NCI-H446 (cell line): ENCODE data around the gene CCDC78.
"Not testable (repeated sequence)": the region's sequence is repeated elsewhere in the genome, so short reads cannot be mapped to it uniquely, and the experiment has no call there.

Experiments used
- DNase-seq, 2 experiments: peaks; one replicate each; lab custom pipeline; 2025; lab: John Stamatoyannopoulos, UW

Gene CCDC78

GRCh38 chr16:760545-761343 lies 34.5 kb upstream of the CCDC78 start, which contains the start of gene MSLN:
Gene MSLN, plus strand, starts transcription at chr16:760734. Its CDS starts 1,947 bp downstream, at chr16:762681.
- no peak for DNase-seq

DNA sequence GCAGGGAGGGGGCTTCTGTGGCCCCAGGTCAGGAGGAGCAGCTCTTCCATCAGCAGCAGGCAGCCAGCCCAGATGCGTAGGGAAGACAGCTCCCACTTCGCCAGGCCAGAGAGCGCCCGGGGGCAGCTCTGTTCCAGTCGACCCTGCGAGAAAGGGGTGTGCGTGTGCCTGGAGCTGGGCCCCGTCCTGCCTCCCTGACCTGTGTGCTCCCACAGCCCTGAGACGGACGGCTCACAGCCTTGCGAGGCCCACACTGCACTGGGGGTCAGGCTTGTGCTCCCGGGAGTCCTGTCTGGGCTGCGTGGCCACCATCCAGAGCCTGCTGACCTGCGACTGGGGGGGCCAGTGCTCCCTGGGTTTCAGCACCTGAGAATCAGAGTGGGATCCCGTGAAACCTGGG lies 33.8 kb upstream of the CCDC78 start:
- no peak for DNase-seq

GRCh38 chr16:759110-759910 lies 33.1 kb upstream of the CCDC78 start:
- no peak for DNase-seq

DNA sequence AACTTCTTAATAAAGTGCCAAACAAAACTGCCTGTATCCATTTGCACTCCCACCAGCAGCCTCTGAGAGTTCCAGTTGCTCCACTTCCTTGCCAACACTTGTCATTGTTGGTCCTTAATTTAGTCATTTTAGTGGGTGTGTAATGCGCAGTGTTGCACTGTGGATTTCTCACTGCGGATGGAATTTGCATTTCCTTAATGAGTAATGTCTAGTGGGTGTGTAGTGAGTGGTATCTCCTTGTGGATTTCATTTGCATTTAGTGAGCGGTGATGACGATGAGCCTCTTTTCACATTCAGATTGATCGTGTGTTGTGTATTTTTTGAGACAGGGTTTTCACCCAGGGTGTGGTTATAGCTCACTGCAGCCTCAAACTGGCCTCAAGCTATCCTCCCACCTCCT lies 30.2 kb upstream of the CCDC78 start:
- no peak for DNase-seq

DNA sequence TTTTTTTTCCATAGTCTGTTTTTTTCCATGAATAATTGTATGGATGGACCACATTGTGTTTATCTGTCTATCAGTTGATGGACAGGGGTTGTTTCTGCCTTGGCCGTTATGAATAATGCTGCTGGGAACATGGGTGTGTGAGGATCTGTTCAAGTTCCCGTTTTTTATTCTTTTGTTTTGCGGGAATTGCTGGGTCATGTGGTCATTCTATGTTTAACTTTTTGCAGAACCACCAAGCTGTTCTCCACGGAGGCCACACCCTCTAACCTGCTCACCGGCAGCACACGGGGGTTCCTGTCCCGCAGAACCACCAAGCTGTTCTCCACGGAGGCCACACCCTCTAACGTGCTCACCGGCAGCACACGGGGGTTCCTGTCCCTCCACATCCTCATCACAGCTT lies 28.4 kb upstream of the CCDC78 start:
- no peak for DNase-seq

DNA sequence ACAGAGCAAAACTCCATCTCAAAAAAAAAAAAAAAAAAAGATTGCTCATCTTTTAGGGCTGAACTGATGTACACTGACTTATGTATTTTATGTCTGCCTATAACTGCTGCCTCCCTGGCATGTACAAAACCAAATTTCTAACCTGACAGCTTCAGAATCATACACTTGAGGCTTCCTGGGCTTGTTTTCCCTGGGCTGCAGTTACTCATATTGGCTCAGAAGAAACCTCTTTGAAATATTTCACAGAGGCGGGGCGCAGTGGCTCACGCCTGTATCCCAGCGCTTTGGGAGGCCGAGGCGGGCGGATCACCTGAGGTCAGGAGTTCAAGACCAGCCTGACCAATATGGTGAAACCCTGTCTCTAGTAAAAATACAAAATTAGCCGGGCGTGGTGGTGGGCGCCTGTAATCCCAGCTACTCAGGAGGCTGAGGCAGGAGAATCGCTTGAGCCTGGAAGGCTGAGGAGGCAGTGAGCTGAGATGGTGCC lies 27.9 kb upstream of the CCDC78 start:
- not testable (repeated sequence) for DNase-seq

DNA sequence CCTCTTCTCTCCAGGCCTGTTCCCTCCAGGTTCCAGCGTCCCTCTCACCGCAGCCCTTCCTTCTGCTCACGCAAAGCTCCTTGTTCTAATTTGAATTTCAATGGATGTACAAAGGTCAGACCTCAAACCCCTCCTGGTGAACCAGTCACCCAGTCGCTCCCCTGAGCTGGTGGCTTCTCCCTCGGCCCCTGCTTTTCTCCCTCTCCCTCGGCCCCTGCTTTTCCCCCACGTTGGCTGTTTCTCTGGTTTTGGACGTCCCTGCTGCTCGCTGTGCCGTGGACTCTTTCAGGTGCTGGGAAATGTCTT lies 25.7 kb upstream of the CCDC78 start:
- no peak for DNase-seq

- DNase-seq, result no peak
Measured at GRCh38 chr16:751152-752006, 25.1 kb upstream of the CCDC78 start.

DNA sequence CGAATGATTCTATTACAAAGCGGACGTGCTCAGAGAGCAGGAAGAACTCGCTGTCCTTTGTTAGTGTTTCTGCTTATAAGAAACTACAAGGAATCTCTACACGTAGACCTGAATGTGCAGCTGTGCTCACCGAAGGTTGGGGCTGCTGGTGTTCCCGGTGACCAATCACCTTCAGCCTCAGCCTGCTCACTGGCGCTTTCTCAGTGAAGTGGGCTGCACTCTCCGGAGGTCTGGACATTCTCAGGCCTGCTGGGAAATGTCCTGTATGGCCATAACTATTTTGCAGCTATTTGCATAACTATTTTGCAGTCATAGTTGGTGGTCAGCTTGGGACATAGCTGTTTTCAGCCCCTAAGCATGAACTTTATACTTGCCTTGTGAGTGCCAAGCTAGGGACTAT lies 24.2 kb upstream of the CCDC78 start:
- DNase-seq, result no peak

DNA sequence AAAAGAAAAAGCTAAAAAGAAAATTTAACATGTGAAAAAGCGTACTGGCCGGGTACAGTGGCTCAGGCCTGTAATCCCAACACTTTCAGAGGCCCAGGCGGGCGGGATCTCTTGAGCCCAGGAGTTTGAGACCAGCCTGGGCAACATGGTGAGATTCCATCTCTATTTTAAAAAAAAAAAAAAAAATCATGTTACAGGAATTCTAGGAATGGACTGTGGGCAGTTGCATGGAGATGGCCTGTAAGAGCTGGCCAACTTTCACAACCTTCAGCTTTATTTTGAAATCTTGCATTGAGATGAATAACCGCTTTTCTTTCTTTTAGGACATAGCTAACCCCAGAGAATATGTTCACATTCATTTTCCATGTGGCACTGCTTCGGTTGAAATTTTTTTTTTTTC lies 22.8 kb upstream of the CCDC78 start:
- no peak for DNase-seq

- DNase-seq, result no peak
Measured at GRCh38 chr16:747978-748746, 21.9 kb upstream of the CCDC78 start.

DNA sequence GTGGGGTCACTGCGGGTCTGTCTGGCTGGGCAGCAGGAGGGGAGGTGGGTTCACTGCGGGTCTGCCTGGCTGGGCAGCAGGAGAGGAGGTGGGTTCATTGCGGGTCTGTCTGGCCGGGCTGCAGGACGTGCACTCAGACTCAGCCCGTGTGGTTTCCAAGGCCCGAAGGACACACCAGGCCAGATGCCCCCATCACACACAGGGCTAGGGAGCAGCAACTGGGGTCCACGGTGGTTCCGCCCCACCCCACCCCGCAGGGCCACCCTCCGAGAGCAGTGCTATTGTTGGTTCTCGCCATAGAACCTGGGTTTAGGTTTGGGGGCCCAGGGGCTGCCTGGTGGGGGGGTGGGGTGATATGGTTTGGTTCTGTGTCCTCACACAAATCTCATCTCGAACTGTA lies 20.4 kb upstream of the CCDC78 start:
- no peak for DNase-seq

DNA sequence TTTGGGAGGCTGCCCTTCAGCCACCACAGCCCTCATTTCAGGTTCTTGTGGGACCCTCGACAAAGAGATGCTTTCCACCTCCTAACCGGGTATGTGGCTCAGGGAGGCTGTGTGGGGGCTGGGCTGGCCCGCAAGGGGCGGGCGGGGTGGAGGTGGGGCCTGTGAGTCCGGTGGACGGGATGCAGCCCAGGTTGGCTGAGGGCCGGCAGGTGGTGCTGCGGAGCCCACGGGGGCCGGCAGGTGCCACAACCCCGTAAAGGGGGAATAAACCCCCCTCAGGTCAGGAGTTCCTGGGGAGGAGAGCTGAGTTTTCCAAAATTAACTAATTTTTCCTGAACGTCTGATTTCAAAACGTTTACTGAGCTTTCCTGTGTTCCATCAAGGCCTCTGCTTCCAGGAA lies 19.5 kb upstream of the CCDC78 start:
- DNase-seq, result no peak

DNA sequence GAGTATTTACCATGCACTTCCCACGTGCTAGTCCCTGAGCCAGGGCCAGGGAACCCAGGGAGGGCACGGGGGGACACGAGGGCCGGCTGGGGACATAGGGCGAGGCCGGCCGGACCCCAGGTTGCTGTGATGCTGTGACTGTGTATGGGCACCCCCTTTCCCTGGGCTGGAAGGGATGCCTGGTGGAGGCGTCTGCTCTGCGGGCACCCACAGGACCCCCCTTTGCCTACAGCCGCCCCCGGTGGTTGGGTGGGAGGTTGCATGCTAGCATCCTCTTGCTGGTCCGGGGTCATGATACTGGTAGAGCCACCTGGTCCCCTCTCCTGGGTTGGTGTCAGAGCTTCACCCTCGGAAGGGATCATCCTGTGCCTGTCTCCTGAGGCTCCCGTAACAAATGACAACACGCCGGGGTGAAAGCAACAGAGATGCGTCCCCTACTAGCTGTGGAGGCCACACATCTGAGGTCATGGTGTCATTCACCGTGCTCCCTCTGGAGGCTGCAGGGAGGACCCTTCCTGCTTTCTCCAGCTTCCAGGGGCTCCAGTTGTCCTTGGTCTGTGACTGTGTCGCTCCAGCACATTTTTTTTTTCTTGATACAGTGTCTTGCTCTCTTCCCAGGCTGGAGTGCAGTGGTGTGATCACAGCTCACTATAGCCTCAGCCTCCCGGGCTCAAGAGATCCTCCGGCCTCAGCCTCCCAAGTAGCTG lies 17.7 kb upstream of the CCDC78 start:
- no peak for DNase-seq

- DNase-seq, result not testable (repeated sequence)
Measured at GRCh38 chr16:742894-743293, 16.7 kb upstream of the CCDC78 start.

GRCh38 chr16:741986-742629 lies 15.9 kb upstream of the CCDC78 start:
- no peak for DNase-seq

- DNase-seq, result peak; percentile 49 to 92
Measured at GRCh38 chr16:740764-741505, 14.7 kb upstream of the CCDC78 start, which contains the start of gene CIAO3. Gene CIAO3, minus strand, starts transcription at chr16:740997. Its CDS starts 12 bp downstream, at chr16:740985.

- no peak for DNase-seq
Measured at GRCh38 chr16:740459-740763, 14.2 kb upstream of the CCDC78 start.

DNA sequence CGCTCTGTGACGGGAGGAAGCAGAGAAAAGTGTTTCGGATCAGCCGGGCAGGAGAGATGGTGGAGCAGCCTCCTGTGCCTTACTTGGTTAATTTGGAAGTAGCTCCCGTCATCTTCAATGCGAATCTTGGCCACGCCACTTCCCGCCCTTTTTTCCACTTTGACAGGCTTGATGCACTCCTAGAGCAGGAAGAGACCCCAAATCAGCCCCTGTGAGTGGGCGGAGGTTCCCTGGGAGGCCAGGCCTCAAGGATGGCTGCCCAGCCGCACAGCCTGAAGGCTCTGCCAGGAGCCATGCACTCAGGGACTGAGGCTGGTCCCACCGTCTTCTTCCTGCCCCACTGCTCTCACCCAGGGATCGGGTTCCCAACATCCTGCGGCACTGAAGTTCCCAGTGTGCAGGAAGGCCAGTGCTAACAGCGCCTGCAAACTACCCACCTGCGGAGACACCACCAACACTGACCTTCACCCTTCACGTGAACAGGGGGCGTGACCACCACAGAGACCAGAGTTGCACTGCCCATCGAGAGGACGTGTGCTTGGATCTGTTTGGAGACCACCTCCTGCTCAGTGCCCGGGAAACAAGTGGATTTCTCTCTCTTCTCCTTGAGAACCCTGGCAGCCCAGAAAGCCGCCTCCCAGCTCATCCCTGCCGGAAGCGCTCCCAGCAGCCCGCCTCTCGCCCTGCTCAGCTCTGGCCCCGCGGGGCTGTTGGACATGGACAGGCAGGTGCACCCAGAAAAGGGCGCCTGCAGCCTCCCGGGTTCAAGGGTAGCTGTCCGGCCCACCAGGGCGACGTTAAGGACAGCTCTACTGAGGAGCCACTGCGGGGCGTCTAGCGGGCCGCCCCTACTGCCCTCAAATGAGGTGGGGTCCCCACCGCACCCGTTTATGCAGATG lies 13.6 kb upstream of the CCDC78 start:
- DNase-seq, result no peak
